ENCODE data around the gene BAX. TPM values are rescaled to one million over a fixed set of nuclear protein-coding genes. Genes with fewer than 3 reads are reported as not detected.
"Not testable (repeated sequence)": the region's sequence is repeated elsewhere in the genome, so short reads cannot be mapped to it uniquely, and the experiment has no call there.

Gene BAX
- total RNA-seq, 1 donor from 2014 or later, result 25.6 TPM

GRCh38 chr19:48927692-48928091 is 27.0 kb upstream of the BAX start:
- intact Hi-C loops (cut with DNase I); DNase-seq (ENCODE audit: low spot score): not testable (repeated sequence)

- intact Hi-C loops (cut with DNase I), result no loop called here
- DNase-seq (ENCODE audit: low spot score), result no peak
Measured at GRCh38 chr19:48928164-48929025, 26.3 kb upstream of the BAX start.

- intact Hi-C loops (cut with DNase I), result no loop called here
- DNase-seq (ENCODE audit: low spot score), result peak; percentile 91
Measured at GRCh38 chr19:48933382-48933932, 21.2 kb upstream of the BAX start, which contains the start of gene DHDH. Gene DHDH (plus strand): TSS chr19:48933699. CDS start chr19:48933722, 23 bp downstream.

GRCh38 chr19:48934837-48935236 is 19.8 kb upstream of the BAX start:
- intact Hi-C loops (cut with DNase I), result no loop called here

GRCh38 chr19:48935864-48936263 is 18.8 kb upstream of the BAX start:
- DNase-seq (ENCODE audit: low spot score), result no peak

More at GRCh38 chr19:48934837-48935236, 19.8 kb upstream of the BAX start:
- no peak for DNase-seq (ENCODE audit: low spot score)

GRCh38 chr19:48938256-48938655 is 16.4 kb upstream of the BAX start:
- intact Hi-C loops (cut with DNase I), result no loop called here
- no peak for DNase-seq (ENCODE audit: low spot score)

More at GRCh38 chr19:48935864-48936263, 18.8 kb upstream of the BAX start:
- intact Hi-C loops (cut with DNase I), result no loop called here

GRCh38 chr19:48940902-48941301 is 13.8 kb upstream of the BAX start:
- DNase-seq (ENCODE audit: low spot score), result no peak
- intact Hi-C loops (cut with DNase I), result no loop called here

- no peak for DNase-seq (ENCODE audit: low spot score)
- intact Hi-C loops (cut with DNase I), result no loop called here
Measured at GRCh38 chr19:48943081-48943480, 11.6 kb upstream of the BAX start.

- intact Hi-C loops (cut with DNase I), result no loop called here
- DNase-seq (ENCODE audit: low spot score), result no peak
Measured at GRCh38 chr19:48945415-48945814, 9.3 kb upstream of the BAX start.

GRCh38 chr19:48945817-48946216 is 8.9 kb upstream of the BAX start:
- intact Hi-C loops (cut with DNase I), result no loop called here
- no peak for DNase-seq (ENCODE audit: low spot score)

- intact Hi-C loops (cut with DNase I), result no loop called here
- no peak for DNase-seq (ENCODE audit: low spot score)
Measured at GRCh38 chr19:48946463-48947257, 8.0 kb upstream of the BAX start.

GRCh38 chr19:48947258-48947542 is 7.5 kb upstream of the BAX start:
- no peak for DNase-seq (ENCODE audit: low spot score)
- intact Hi-C loops (cut with DNase I), result no loop called here

GRCh38 chr19:48950159-48950558 is 4.5 kb upstream of the BAX start:
- no peak for DNase-seq (ENCODE audit: low spot score)
- intact Hi-C loops (cut with DNase I), result loop anchor here (5.0 kb wide), 2 partner anchors 53 to 73 kb away; partner anchors contain the start of gene TULP2

- intact Hi-C loops (cut with DNase I), result loop anchor here (5.0 kb wide), 2 partner anchors 54 to 74 kb away; partner anchors contain the start of gene TULP2
Measured at GRCh38 chr19:48950830-48951519, 3.7 kb upstream of the BAX start.

GRCh38 chr19:48953141-48953540 is 1.5 kb upstream of the BAX start:
- intact Hi-C loops (cut with DNase I), result loop anchor here (5.0 kb wide), 2 partner anchors 56 to 76 kb away; partner anchors contain the start of gene TULP2
- no peak for DNase-seq (ENCODE audit: low spot score)

More at GRCh38 chr19:48950830-48951519, 3.7 kb upstream of the BAX start:
- no peak for DNase-seq (ENCODE audit: low spot score)

GRCh38 chr19:48953990-48954594 is 583 bp upstream of the BAX start:
- intact Hi-C loops (cut with DNase I), result loop anchor here (1.0 to 5.0 kb wide), 3 partner anchors 11 to 77 kb away; partner anchors contain the start of genes FTL and TULP2

GRCh38 chr19:48955308-48955958 is 758 bp downstream of the BAX start:
- intact Hi-C loops (cut with DNase I), result loop anchor here (5.0 kb wide), 1 partner anchor 308 kb away; the partner anchor contains the start of gene CA11
- no peak for DNase-seq (ENCODE audit: low spot score)

More at GRCh38 chr19:48953990-48954594, 583 bp upstream of the BAX start:
- no peak for DNase-seq (ENCODE audit: low spot score)

GRCh38 chr19:48958006-48958405 is 3.3 kb downstream of the BAX start:
- intact Hi-C loops (cut with DNase I), result loop anchor here (5.0 kb wide), 1 partner anchor 311 kb away; the partner anchor contains the start of gene CA11
- no peak for DNase-seq (ENCODE audit: low spot score)
